WTC11 (cell line): ENCODE results near the gene NKD1. TPM values are rescaled to one million over a fixed set of nuclear protein-coding genes. Genes with fewer than 3 reads are reported as not detected.

Experiments used
- ATAC-seq: fragments of 200-7000 bp; cut with Tn5 transposase; 2 replicates; pipeline ENCODE4 v1.10.0; 2021; ENCODE audit warnings: mild to moderate bottlenecking, moderate library complexity
- CTCF ChIA-PET: fragments of 300-600 bp; sonication (Branson Sonifier 250); formaldehyde crosslinking; loops from one replicate; lab custom pipeline; 2021; ENCODE audit warnings: antibody characterized with exemption; lab: Charles Lee
- POLR2A ChIA-PET: fragments of 350-600 bp; sonication (Branson Sonifier 250); formaldehyde crosslinking; loops from one replicate; lab custom pipeline; 2021; ENCODE audit warnings: antibody characterized with exemption; lab: Charles Lee
- DNase-seq: peaks from one replicate; pipeline ENCODE4 v3.0.0; 2021; ENCODE audit warnings: low spot score
- H3K27ac Mint-ChIP-seq: 2 replicates; pipeline ENCODE4 v1.8.0; 2021; ENCODE audit warnings: mixed read lengths
- H3K27me3 Mint-ChIP-seq: 2 replicates; pipeline ENCODE4 v1.8.0; 2021; ENCODE audit warnings: low read depth, mild to moderate bottlenecking, moderate library complexity, mixed read lengths
- H3K36me3 Mint-ChIP-seq: 2 replicates; pipeline ENCODE4 v1.8.0; 2021; ENCODE audit warnings: mixed read lengths
- H3K4me1 Mint-ChIP-seq: 2 replicates; pipeline ENCODE4 v1.8.0; 2022; ENCODE audit warnings: mixed read lengths
- H3K4me3 Mint-ChIP-seq: 2 replicates; pipeline ENCODE4 v1.8.0; 2021; ENCODE audit warnings: mild to moderate bottlenecking, moderate library complexity, mixed read lengths
- H3K9me3 Mint-ChIP-seq: 2 replicates; pipeline ENCODE4 v1.8.0; 2021; ENCODE audit warnings: mixed read lengths
- FOXP4 ChIP-seq: sonication (generic); formaldehyde crosslinking; IDR thresholded peaks from 2 replicates; pipeline ENCODE4 v1.8.0; 2022; ENCODE audit warnings: mild to moderate bottlenecking, missing genetic modification reagents
- GABPB1 ChIP-seq: sonication (generic); formaldehyde crosslinking; IDR thresholded peaks from 2 replicates; pipeline ENCODE4 v1.8.1; 2023; ENCODE audit warnings: mild to moderate bottlenecking, missing genetic modification reagents
- NR2C2 ChIP-seq: sonication (generic); formaldehyde crosslinking; IDR thresholded peaks from 2 replicates; pipeline ENCODE4 v1.8.0; 2022; ENCODE audit warnings: mild to moderate bottlenecking, missing genetic modification reagents
- PREB ChIP-seq: sonication (generic); formaldehyde crosslinking; IDR thresholded peaks from 2 replicates; pipeline ENCODE4 v1.8.1; 2022; ENCODE audit warnings: mild to moderate bottlenecking, missing genetic modification reagents, moderate library complexity, borderline replicate concordance
- PRRX2 ChIP-seq: fragments of 250-450 bp; sonication (Bioruptor Pico); IDR thresholded peaks from 2 replicates; pipeline ENCODE4 v1.8.0; 2021; ENCODE audit warnings: mild to moderate bottlenecking
- RORB ChIP-seq: fragments of 250-450 bp; sonication (Bioruptor Pico); IDR thresholded peaks from 2 replicates; pipeline ENCODE4 v1.9.0; 2021; ENCODE audit warnings: mild to moderate bottlenecking
- SMAD3 ChIP-seq: sonication (generic); formaldehyde crosslinking; IDR thresholded peaks from 2 replicates; pipeline ENCODE4 v1.8.0; 2022; ENCODE audit warnings: missing genetic modification reagents, mild to moderate bottlenecking, borderline replicate concordance
- TCF7 ChIP-seq: sonication (generic); formaldehyde crosslinking; IDR thresholded peaks from 2 replicates; pipeline ENCODE4 v1.8.0; 2022; ENCODE audit warnings: mild to moderate bottlenecking, low read depth, missing genetic modification reagents, moderate library complexity
- TEAD4 ChIP-seq: sonication (generic); formaldehyde crosslinking; IDR thresholded peaks from 2 replicates; pipeline ENCODE4 v1.8.0; 2022; ENCODE audit warnings: mild to moderate bottlenecking, missing genetic modification reagents
- ZNF121 ChIP-seq: sonication (generic); formaldehyde crosslinking; IDR thresholded peaks from 2 replicates; pipeline ENCODE4 v1.8.0; 2023; ENCODE audit warnings: missing genetic modification reagents
- ZNF281 ChIP-seq: sonication (generic); formaldehyde crosslinking; IDR thresholded peaks from 2 replicates; pipeline ENCODE4 v1.8.0; 2023; ENCODE audit warnings: mild to moderate bottlenecking, missing genetic modification reagents
- ZNF317 ChIP-seq: sonication (generic); formaldehyde crosslinking; IDR thresholded peaks from 2 replicates; pipeline ENCODE4 v1.8.1; 2023; ENCODE audit warnings: low read depth, mild to moderate bottlenecking, moderate library complexity, missing genetic modification reagents, borderline replicate concordance
- total RNA-seq: library from RNA; stranded (reverse); gene quantifications from 3 replicates; pipeline ENCODE4 v1.2.3, GENCODE V29; 2021
- TF ChIP-seq, protein P1 (sequence below): sonication (generic); formaldehyde crosslinking; IDR thresholded peaks from 2 replicates; pipeline ENCODE4 v1.8.0; 2022; ENCODE audit warnings: missing genetic modification reagents
- TF ChIP-seq, protein P2 (sequence below): sonication (generic); formaldehyde crosslinking; IDR thresholded peaks from 2 replicates; pipeline ENCODE4 v1.8.0; 2022; ENCODE audit warnings: mild to moderate bottlenecking, missing genetic modification reagents
- TF ChIP-seq, protein P3 (sequence below): fragments of 250-450 bp; sonication (Bioruptor Pico); IDR thresholded peaks from 2 replicates; pipeline ENCODE4 v1.8.0; 2021; ENCODE audit warnings: mild to moderate bottlenecking

Gene NKD1
- total RNA-seq, 1 experiment from 2014 or later, result 6.0 TPM

GRCh38 chr16:50611995-50612848 lies 64.0 kb downstream of the NKD1 start (continued):
- TF ChIP-seq, protein P1, sequence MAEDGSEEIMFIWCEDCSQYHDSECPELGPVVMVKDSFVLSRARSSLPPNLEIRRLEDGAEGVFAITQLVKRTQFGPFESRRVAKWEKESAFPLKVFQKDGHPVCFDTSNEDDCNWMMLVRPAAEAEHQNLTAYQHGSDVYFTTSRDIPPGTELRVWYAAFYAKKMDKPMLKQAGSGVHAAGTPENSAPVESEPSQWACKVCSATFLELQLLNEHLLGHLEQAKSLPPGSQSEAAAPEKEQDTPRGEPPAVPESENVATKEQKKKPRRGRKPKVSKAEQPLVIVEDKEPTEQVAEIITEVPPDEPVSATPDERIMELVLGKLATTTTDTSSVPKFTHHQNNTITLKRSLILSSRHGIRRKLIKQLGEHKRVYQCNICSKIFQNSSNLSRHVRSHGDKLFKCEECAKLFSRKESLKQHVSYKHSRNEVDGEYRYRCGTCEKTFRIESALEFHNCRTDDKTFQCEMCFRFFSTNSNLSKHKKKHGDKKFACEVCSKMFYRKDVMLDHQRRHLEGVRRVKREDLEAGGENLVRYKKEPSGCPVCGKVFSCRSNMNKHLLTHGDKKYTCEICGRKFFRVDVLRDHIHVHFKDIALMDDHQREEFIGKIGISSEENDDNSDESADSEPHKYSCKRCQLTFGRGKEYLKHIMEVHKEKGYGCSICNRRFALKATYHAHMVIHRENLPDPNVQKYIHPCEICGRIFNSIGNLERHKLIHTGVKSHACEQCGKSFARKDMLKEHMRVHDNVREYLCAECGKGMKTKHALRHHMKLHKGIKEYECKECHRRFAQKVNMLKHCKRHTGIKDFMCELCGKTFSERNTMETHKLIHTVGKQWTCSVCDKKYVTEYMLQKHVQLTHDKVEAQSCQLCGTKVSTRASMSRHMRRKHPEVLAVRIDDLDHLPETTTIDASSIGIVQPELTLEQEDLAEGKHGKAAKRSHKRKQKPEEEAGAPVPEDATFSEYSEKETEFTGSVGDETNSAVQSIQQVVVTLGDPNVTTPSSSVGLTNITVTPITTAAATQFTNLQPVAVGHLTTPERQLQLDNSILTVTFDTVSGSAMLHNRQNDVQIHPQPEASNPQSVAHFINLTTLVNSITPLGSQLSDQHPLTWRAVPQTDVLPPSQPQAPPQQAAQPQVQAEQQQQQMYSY, result no peak

DNA sequence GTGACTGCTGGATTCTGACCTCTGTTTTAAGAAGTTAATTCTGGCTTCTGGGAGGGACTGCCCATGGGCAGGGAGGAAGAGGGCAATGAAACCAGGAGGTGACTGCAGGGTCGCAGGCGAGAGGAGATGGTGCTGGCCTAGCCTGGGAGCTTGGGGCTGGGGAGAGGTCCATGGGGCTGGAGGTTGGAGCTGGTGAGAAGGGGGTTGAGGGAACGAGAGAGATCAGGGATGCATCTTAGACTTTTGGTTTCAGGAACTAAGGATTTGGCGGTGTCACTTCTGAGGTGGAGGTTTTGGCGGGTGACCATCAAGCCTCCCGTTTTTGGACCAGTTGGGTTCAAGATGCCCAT lies 64.6 kb downstream of the NKD1 start:
- Mint-ChIP-seq H3K36me3 (no peaks in the 10 kb centered on the region), H3K4me3 (no peak overlapping the region), H3K9me3 (no peaks in the 10 kb centered on the region), H3K27ac (peak overlapping the region; percentile 34), H3K4me1 (peaks cover 32% of the 10 kb centered on the region), H3K27me3 (no peaks in the 10 kb centered on the region)
- POLR2A ChIA-PET, result no interaction called here
- TF ChIP-seq PRRX2 (no peak), ZNF317 (CRISPR knock-in tag) (no peak), ZNF121 (no peak), FOXP4 (CRISPR knock-in tag) (no peak), TEAD4 (CRISPR knock-in tag) (no peak), RORB (no peak), GABPB1 (CRISPR knock-in tag) (no peak), NR2C2 (no peak), PREB (CRISPR knock-in tag) (no peak), SMAD3 (CRISPR knock-in tag) (no peak), ZNF281 (CRISPR knock-in tag) (no peak), TCF7 (CRISPR knock-in tag) (no peak)
- TF ChIP-seq, protein P2, sequence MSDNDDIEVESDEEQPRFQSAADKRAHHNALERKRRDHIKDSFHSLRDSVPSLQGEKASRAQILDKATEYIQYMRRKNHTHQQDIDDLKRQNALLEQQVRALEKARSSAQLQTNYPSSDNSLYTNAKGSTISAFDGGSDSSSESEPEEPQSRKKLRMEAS (CRISPR knock-in tag), result no peak
- TF ChIP-seq, protein P3, sequence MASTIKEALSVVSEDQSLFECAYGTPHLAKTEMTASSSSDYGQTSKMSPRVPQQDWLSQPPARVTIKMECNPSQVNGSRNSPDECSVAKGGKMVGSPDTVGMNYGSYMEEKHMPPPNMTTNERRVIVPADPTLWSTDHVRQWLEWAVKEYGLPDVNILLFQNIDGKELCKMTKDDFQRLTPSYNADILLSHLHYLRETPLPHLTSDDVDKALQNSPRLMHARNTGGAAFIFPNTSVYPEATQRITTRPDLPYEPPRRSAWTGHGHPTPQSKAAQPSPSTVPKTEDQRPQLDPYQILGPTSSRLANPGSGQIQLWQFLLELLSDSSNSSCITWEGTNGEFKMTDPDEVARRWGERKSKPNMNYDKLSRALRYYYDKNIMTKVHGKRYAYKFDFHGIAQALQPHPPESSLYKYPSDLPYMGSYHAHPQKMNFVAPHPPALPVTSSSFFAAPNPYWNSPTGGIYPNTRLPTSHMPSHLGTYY (CRISPR knock-in tag), result no peak
- ATAC-seq, result no peak
- CTCF ChIA-PET, result interaction anchor here (1.0 to 9.8 kb wide), 4 partner anchors 15 to 107 kb away, joined by 3 to 75 read pairs (median 16); no protein-coding TSS in a partner anchor
- DNase-seq, result no peak
